Thoracic aorta (tissue), 2 donors: ENCODE measurements around the gene UBL7. TPM values are rescaled to one million over a fixed set of nuclear protein-coding genes. Genes with fewer than 3 reads are reported as not detected.

Source experiments
- ATAC-seq: fragments of 150-250 bp; one replicate; pipeline ENCODE4 v1.8.0; 2017; ENCODE audit warnings: low read depth; ENCODE audit not compliant: insufficient number of reproducible peaks, low FRiP score
- DNase-seq: peaks from one replicate; pipeline ENCODE4 v3.0.0-alpha.2; 2020; ENCODE audit warnings: low spot score
- H3K27ac ChIP-seq, 2 donors: fragments of 200-600 bp; sonication (generic); 1 replicate in 1 of 2; 2 replicates in 1 of 2; pipeline ENCODE4 v1.5.1; 2016; ENCODE audit warnings: mild to moderate bottlenecking in 2 of 2, moderate library complexity in 2 of 2
- H3K27me3 ChIP-seq: fragments of 200-600 bp; sonication (generic); replicated peaks from 2 replicates; pipeline ENCODE4 v1.6.0; 2016; ENCODE audit warnings: mild to moderate bottlenecking; ENCODE audit not compliant: insufficient read depth
- H3K36me3 ChIP-seq: fragments of 200-600 bp; sonication (generic); one replicate; pipeline ENCODE4 v1.5.1; 2016
- H3K4me1 ChIP-seq, 2 donors: fragments of 200-600 bp; sonication (generic); 1 replicate in 1 of 2; 2 replicates in 1 of 2; pipeline versions ENCODE4 v1.5.1 to v1.6.0; 2016; ENCODE audit warnings: low read depth in 2 of 2, mild to moderate bottlenecking in 1 of 2; ENCODE audit not compliant: control insufficient read depth in 1 of 2
- H3K4me3 ChIP-seq: fragments of 200-600 bp; sonication (generic); 2 replicates; pipeline ENCODE4 v1.5.1; 2016; ENCODE audit warnings: mild to moderate bottlenecking
- H3K9me3 ChIP-seq: fragments of 200-600 bp; sonication (generic); 2 replicates; pipeline ENCODE4 v1.5.1; 2016
- total RNA-seq, 2 donors: library from RNA; depleted of rRNA; stranded (reverse); fragments of >200 nt; gene quantifications; one replicate each; pipeline versions ENCODE4 v1.1.0 to v1.2.3, GENCODE V29; 2016
- TF ChIP-seq, protein P1 (sequence below): fragments of 200-600 bp; sonication (generic); IDR thresholded peaks from one replicate; pipeline ENCODE4 v1.5.1; 2019; ENCODE audit warnings: antibody characterized with exemption

The UBL7 gene
- total RNA-seq, 2 donors from 2014 or later, result 41.1 to 70.5 TPM

DNA sequence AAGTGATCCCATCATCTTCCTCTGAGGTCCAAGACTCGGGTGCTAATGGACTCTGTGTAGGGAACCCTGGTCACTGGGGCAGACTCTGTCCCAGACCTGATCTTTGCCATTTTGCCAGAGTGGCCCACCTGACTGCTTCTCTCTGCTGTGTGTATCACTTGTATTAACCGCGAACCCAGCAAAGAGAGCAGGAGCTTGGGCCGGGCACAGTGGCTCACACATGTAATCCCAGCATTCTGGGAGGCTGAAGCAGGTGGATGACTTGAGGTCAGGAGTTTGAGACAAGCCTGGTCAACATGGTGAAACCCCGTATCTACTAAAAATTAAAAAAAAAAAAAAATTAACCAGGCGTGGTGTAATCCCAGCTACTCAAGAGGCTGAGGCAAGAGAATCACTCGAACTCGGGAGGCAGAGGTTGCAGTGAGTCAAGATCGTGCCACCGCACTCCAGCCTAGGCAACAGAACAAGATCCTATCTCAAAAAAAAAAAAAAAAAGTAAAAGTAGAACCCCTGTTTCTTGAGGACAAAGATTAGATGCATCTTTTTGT is 60.6 kb downstream of the UBL7 start:
- H3K4me1 ChIP-seq, result peaks cover 0 to 2% of the 10 kb centered on the region in 2 donors
- no peaks in the 10 kb centered on the region for H3K9me3 ChIP-seq
- H3K4me3 ChIP-seq, result no peak overlapping the region
- TF ChIP-seq, protein P1, sequence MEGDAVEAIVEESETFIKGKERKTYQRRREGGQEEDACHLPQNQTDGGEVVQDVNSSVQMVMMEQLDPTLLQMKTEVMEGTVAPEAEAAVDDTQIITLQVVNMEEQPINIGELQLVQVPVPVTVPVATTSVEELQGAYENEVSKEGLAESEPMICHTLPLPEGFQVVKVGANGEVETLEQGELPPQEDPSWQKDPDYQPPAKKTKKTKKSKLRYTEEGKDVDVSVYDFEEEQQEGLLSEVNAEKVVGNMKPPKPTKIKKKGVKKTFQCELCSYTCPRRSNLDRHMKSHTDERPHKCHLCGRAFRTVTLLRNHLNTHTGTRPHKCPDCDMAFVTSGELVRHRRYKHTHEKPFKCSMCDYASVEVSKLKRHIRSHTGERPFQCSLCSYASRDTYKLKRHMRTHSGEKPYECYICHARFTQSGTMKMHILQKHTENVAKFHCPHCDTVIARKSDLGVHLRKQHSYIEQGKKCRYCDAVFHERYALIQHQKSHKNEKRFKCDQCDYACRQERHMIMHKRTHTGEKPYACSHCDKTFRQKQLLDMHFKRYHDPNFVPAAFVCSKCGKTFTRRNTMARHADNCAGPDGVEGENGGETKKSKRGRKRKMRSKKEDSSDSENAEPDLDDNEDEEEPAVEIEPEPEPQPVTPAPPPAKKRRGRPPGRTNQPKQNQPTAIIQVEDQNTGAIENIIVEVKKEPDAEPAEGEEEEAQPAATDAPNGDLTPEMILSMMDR, result no peak
- ATAC-seq (no peak), DNase-seq (no peak)
- H3K27me3 ChIP-seq, result no peaks in the 10 kb centered on the region
- no peaks in the 10 kb centered on the region for H3K36me3 ChIP-seq
- H3K27ac ChIP-seq, result no peak overlapping the region

DNA sequence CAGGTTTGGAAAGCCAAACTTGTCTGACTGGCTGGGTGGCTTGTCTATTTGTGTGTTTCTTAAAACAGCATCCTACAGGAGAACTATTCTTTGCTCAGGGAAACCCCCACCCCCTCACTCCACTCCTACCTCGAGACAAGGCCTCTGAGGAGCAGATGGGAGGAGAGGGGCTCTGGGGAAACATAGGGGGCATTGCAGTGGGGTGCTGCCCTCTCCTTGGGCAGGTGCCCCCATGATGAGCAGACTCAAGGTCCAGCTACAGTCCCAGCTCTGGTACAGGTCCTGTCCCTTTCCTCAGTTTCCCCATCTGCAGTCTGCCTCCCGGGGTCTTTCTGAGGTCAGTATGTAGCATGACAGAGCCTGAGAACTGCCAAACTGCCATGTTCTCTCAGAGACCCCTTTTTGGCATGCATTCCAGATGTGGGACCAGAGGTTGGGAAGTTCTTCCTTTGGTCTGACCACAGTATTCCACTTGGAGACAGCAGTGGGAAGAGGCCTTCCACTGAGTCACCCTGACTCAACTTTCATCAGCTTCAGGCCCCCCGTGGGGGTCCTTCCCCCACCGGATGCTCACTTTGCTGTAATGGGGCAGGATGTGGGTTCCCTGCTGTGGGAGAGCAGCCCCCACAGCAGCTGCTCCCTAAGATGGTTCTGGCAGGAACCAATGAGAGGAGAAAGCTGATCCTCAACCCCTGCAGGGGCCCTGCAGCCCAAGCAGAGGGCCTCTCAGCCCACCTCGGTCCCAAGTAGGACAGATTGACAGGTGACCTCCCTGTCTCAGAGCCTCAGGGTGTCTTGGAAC is 61.2 kb downstream of the UBL7 start:
- H3K27me3 ChIP-seq, result no peaks in the 10 kb centered on the region
- H3K4me3 ChIP-seq, result no peak overlapping the region
- TF ChIP-seq, protein P1, result no peak
- no peak for DNase-seq
- peaks cover 0 to 2% of the 10 kb centered on the region in 2 donors for H3K4me1 ChIP-seq
- no peaks in the 10 kb centered on the region for H3K9me3 ChIP-seq
- no peak overlapping the region for H3K27ac ChIP-seq
- no peak for ATAC-seq
- no peaks in the 10 kb centered on the region for H3K36me3 ChIP-seq

DNA sequence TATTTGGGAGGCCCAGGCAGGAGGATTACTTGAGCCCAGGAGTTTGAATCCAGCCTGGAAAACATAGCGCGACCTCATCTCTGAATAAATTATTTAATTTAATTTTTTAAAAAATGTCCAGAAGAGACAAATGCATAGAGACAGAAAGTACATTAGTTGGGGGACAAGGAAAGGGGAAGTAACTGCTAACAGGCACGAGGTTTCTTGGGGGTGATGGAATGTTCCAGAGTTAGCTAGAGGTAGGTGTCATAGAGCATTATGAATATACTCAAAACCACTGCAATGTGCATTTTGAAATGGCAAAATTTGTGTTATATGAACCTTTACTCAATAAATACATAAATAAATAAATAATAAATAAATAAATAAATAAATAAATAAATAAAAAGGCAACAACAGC is 61.9 kb downstream of the UBL7 start:
- TF ChIP-seq, protein P1, result no peak
- ATAC-seq, result no peak
- no peak for DNase-seq
- Histone ChIP-seq H3K27ac (no peak overlapping the region), H3K4me1 (peaks cover 0 to 2% of the 10 kb centered on the region in 2 donors), H3K9me3 (no peaks in the 10 kb centered on the region), H3K4me3 (no peak overlapping the region), H3K36me3 (no peaks in the 10 kb centered on the region), H3K27me3 (no peaks in the 10 kb centered on the region)

DNA sequence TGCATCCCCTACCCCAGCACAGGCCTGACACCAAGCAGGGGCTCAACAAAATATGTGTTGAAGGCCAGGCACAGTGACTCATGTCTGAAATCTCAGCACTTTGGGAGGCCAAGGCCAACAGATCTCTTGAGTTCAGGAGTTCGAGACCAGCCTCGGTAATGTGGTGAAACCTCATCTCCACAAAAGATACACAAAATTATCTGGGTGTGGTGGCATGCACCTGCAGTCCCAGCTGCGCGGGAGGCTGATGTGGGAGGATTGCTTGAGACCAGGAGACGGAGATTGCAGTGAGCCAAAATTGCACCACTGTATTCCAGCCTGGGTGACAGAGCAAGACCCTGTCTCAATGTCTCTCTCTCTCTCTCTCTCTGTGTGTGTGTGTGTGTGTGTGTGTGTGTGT is 62.8 kb downstream of the UBL7 start:
- Histone ChIP-seq H3K36me3 (no peaks in the 10 kb centered on the region), H3K27ac (no peak overlapping the region), H3K4me3 (no peak overlapping the region), H3K9me3 (no peaks in the 10 kb centered on the region), H3K27me3 (no peaks in the 10 kb centered on the region), H3K4me1 (peaks cover 0 to under 1% of the 10 kb centered on the region in 2 donors)
- TF ChIP-seq, protein P1, result no peak
- ATAC-seq (no peak), DNase-seq (no peak)

DNA sequence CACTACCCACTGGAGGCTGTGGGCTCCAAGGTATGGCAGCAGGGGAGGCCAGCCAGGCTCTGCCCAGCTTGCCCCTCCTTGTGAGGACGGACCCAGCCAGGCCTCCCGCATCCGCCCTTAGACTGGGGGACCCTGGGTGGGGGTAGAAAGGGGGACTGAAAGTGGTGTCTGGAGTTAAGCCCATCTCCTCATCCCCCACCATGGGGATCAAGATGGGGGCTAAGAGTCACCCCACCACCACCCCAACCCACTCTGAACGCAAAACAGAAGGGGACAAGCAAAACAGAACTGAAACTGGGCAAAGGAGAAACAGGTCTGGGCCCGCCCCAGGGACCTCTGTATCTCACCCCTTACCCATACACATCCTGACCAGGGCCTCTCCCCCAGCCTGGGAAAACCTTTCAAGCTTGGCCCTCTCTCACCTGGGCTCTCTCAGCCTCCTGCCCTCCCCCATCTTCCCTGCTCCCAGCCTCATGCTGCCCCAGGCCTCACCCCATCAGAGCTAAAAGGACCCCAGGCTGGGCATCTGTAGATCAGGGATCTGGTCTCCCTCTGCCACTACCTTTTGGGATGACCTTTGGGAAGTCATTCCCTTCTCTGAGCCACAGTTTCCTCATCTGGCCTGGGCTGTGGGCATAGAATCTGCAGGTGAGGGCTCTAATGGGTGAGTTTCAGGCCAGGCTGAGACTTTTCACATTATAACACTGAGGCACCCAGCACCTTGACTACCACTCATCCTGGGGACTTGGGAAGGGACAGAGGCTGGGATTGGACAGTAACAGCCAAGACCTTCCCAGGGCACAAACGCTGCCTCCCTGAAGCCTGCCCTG is 63.5 kb downstream of the UBL7 start:
- ATAC-seq (no peak), DNase-seq (no peak)
- H3K36me3 ChIP-seq, result no peaks in the 10 kb centered on the region
- H3K9me3 ChIP-seq, result no peaks in the 10 kb centered on the region
- no peaks in the 10 kb centered on the region for H3K4me1 ChIP-seq
- TF ChIP-seq, protein P1, result no peak
- H3K27me3 ChIP-seq, result no peaks in the 10 kb centered on the region
- no peak overlapping the region for H3K27ac ChIP-seq
- no peak overlapping the region for H3K4me3 ChIP-seq
